HepG2 (cell line): ENCODE results near the gene THRB. TPM values are rescaled to one million over a fixed set of nuclear protein-coding genes. Genes with fewer than 3 reads are reported as not detected.

ENCODE experiments used
- AFF4 ChIP-seq: sonication (generic); formaldehyde crosslinking; IDR thresholded peaks from 2 replicates; pipeline ENCODE4 v1.4.0; 2020; ENCODE audit warnings: missing genetic modification reagents
- AHR ChIP-seq: IDR thresholded peaks from 2 replicates; pipeline ENCODE4 v1.6.1; 2018; ENCODE audit warnings: missing genetic modification reagents, missing compliant biosample characterization
- ATF7 ChIP-seq, 2 experiments: fragments of 450-650 bp in 1 of 2; sonication (generic) in 1 of 2; formaldehyde crosslinking in 1 of 2; IDR thresholded peaks; 2 replicates each; pipeline versions ENCODE4 v1.4.0 to v1.6.1; 2016 to 2020; ENCODE audit warnings: antibody characterized with exemption in 1 of 2, mild to moderate bottlenecking in 1 of 2, missing genetic modification reagents in 1 of 2
- E2F1 ChIP-seq: sonication (generic); formaldehyde crosslinking; IDR thresholded peaks from 2 replicates; pipeline ENCODE4 v1.5.0; 2020; ENCODE audit warnings: missing genetic modification reagents
- FOXA3 ChIP-seq: IDR thresholded peaks from 2 replicates; pipeline ENCODE4 v1.6.1; 2016; ENCODE audit warnings: missing genetic modification reagents, missing compliant biosample characterization
- GATA4 ChIP-seq: sonication (generic); IDR thresholded peaks from 2 replicates; pipeline ENCODE4 v1.6.1; 2016; ENCODE audit warnings: antibody characterized with exemption, low read depth, borderline replicate concordance
- MED8 ChIP-seq: sonication (generic); formaldehyde crosslinking; IDR thresholded peaks from 2 replicates; pipeline ENCODE4 v1.8.1; 2023; ENCODE audit warnings: mild to moderate bottlenecking, missing genetic modification reagents; ENCODE audit not compliant: insufficient replicate concordance
- NFIC ChIP-seq: IDR thresholded peaks from 2 replicates; pipeline ENCODE4 v1.6.1; 2012; ENCODE audit warnings: mild to moderate bottlenecking, low read length, inconsistent platforms
- NPAS2 ChIP-seq: sonication (generic); formaldehyde crosslinking; IDR thresholded peaks from 2 replicates; pipeline ENCODE4 v1.8.0; 2022; ENCODE audit warnings: mild to moderate bottlenecking, missing genetic modification reagents, borderline replicate concordance
- NR1H2 ChIP-seq: sonication (generic); formaldehyde crosslinking; IDR thresholded peaks from 2 replicates; pipeline ENCODE4 v1.8.1; 2022; ENCODE audit warnings: low read depth, missing genetic modification reagents, borderline replicate concordance
- RAD51 ChIP-seq: fragments of 450-650 bp; IDR thresholded peaks from 2 replicates; pipeline ENCODE4 v1.6.1; 2016; ENCODE audit warnings: borderline replicate concordance
- SALL1 ChIP-seq: sonication (generic); formaldehyde crosslinking; IDR thresholded peaks from 2 replicates; pipeline ENCODE4 v1.8.0; 2022; ENCODE audit warnings: mild to moderate bottlenecking, missing genetic modification reagents
- ZBTB43 ChIP-seq: sonication (generic); formaldehyde crosslinking; conservative IDR thresholded peaks from 2 replicates; pipeline ENCODE4 v1.4.0; 2020; ENCODE audit warnings: missing genetic modification reagents
- ZBTB49 ChIP-seq: sonication (generic); formaldehyde crosslinking; IDR thresholded peaks from 2 replicates; pipeline ENCODE4 v1.4.0; 2020; ENCODE audit warnings: missing genetic modification reagents, borderline replicate concordance
- ZNF292 ChIP-seq: sonication (generic); formaldehyde crosslinking; IDR thresholded peaks from 2 replicates; pipeline ENCODE4 v1.8.1; 2022; ENCODE audit warnings: mild to moderate bottlenecking, low read depth, missing genetic modification reagents, borderline replicate concordance
- ZNF333 ChIP-seq: sonication (generic); formaldehyde crosslinking; IDR thresholded peaks from 2 replicates; pipeline ENCODE4 v1.4.0; 2020; ENCODE audit warnings: mild to moderate bottlenecking, missing genetic modification reagents, borderline replicate concordance
- ZNF513 ChIP-seq: sonication (generic); formaldehyde crosslinking; conservative IDR thresholded peaks from 2 replicates; pipeline ENCODE4 v1.5.0; 2020; ENCODE audit warnings: missing genetic modification reagents
- ZNF775 ChIP-seq: sonication (generic); formaldehyde crosslinking; IDR thresholded peaks from 2 replicates; pipeline ENCODE4 v1.4.0; 2020; ENCODE audit warnings: missing genetic modification reagents, mild to moderate bottlenecking, moderate library complexity, borderline replicate concordance
- polyA plus RNA-seq, 8 experiments: library from polyadenylated mRNA; depleted of rRNA in 3 of 8; stranded (reverse) in 7 of 8; unstranded in 1 of 8; fragments of >200 nt; fragmentation: Illumina TruSeq in 4 of 8; extraction: Trizol in 4 of 8; gene quantifications; 2 replicates each; pipeline versions ENCODE4 v1.2.1 to v1.2.3, GENCODE V29; 2011 to 2016; ENCODE audit warnings: low read depth in 4 of 8, missing spikeins in 1 of 8, mixed read lengths in 1 of 8; ENCODE audit not compliant: insufficient read depth in 1 of 8
- total RNA-seq, 5 experiments: library from RNA; depleted of rRNA; stranded (reverse); fragments of >200 nt; fragmentation: Illumina TruSeq; extraction: Trizol; gene quantifications; 2 replicates each; pipeline ENCODE4 v1.2.3, GENCODE V29; 2016; ENCODE audit warnings: low read depth in 1 of 5

Gene THRB
- total and polyA plus RNA-seq, 2 of the 13 experiments (the other 11 are each of a cell fraction or from before 2014, with no cell fraction given), result 4.7 to 22.7 TPM

GRCh38 chr3:24375947-24376384 lies 118.7 kb downstream of the THRB start (continued):
- TF ChIP-seq NPAS2 (CRISPR knock-in tag), result no peak
- TF ChIP-seq ATF7 (IDR thresholded peaks at IDR 0.05), result no peak
- no peak for TF ChIP-seq ATF7 (CRISPR knock-in tag; IDR thresholded peaks at IDR 0.05)
- peak; percentile 70; the same call in 1 of the 2 replicates for TF ChIP-seq NFIC
- no peak for TF ChIP-seq MED8 (CRISPR knock-in tag)
- TF ChIP-seq AHR (CRISPR knock-in tag), result no peak
- TF ChIP-seq FOXA3 (CRISPR knock-in tag), result peak; percentile 61
- no peak for TF ChIP-seq E2F1 (CRISPR knock-in tag)
- TF ChIP-seq RAD51, result no peak
- no peak for TF ChIP-seq ZBTB43 (CRISPR knock-in tag)
- TF ChIP-seq ZNF513 (CRISPR knock-in tag), result no peak
- no peak for TF ChIP-seq ZNF292 (CRISPR knock-in tag)
- no peak for TF ChIP-seq AFF4 (CRISPR knock-in tag)
- TF ChIP-seq NR1H2 (CRISPR knock-in tag), result no peak
- no peak; the same call in 1 of the 2 replicates for TF ChIP-seq SALL1 (CRISPR knock-in tag)
- no peak for TF ChIP-seq ZNF775 (CRISPR knock-in tag)
- peak; percentile 22; the same call in 1 of the 2 replicates for TF ChIP-seq GATA4
- no peak for TF ChIP-seq ZNF333
- TF ChIP-seq ZBTB49 (CRISPR knock-in tag), result no peak
